ENCODE measurements around the gene FAM187B. TPM values are rescaled to one million over a fixed set of nuclear protein-coding genes. Genes with fewer than 3 reads are reported as not detected.
A peak's percentile ranks its signal among the peaks of the same experiment; 100 is the strongest.

FAM187B gene
- total RNA-seq, 1 experiment from 2014 or later: not detected

- Histone ChIP-seq H2BK12ac (ENCODE audit: insufficient read length, low read depth, low read length) (no peak overlapping the region), H3K4me1 (ENCODE audit: insufficient read depth, low read length) (no peaks in the 10 kb centered on the region), H3K27me3 (ENCODE audit: insufficient read depth, low read length) (no peaks in the 10 kb centered on the region), H3K27ac (ENCODE audit: insufficient read length, low read depth, low read length) (no peak overlapping the region), H3T11ph (ENCODE audit: low read length) (no peak overlapping the region), H3K79me2 (ENCODE audit: insufficient read depth, low read length) (no peaks in the 10 kb centered on the region), H4K5ac (ENCODE audit: insufficient read length, low read depth, low read length) (no peak overlapping the region), H2BK15ac (ENCODE audit: low read depth, low read length) (no peak overlapping the region), H3K9ac (ENCODE audit: extremely low read depth, insufficient read length, low read length) (no peak overlapping the region), H3K23me2 (ENCODE audit: insufficient read length, low read depth, low read length, poor library complexity, severe bottlenecking) (peaks cover 5% of the 10 kb centered on the region), H4K8ac (replicated peaks; ENCODE audit: insufficient read length, low read depth, low read length) (no peak overlapping the region), H3K18ac (ENCODE audit: insufficient read length, low read depth, low read length) (no peak overlapping the region), H2AFZ (ENCODE audit: low read length) (no peak overlapping the region), H3K56ac (ENCODE audit: insufficient read length, low read depth, low read length) (no peak overlapping the region), H2AK5ac (ENCODE audit: insufficient read length, low read length) (no peak overlapping the region), H3K4ac (ENCODE audit: low read depth, low read length) (no peak overlapping the region), H2BK20ac (ENCODE audit: low read depth, low read length, poor library complexity, severe bottlenecking) (no peak overlapping the region), H3K9me3 (ENCODE audit: control insufficient read depth, low read depth, low read length) (no peaks in the 10 kb centered on the region), H4K91ac (ENCODE audit: insufficient read length, low read depth, low read length) (no peak overlapping the region), H2BK5ac (ENCODE audit: insufficient read length, low read length) (no peak overlapping the region), H3K14ac (ENCODE audit: insufficient read depth, low read length) (no peak overlapping the region), H4K20me1 (ENCODE audit: control insufficient read depth, insufficient read depth, insufficient read length) (no peaks in the 10 kb centered on the region), H3K4me2 (ENCODE audit: insufficient read depth, insufficient read length, low read length) (peak overlapping the region; percentile 5), H3K23ac (ENCODE audit: insufficient read length, low read depth, low read length) (no peak overlapping the region), H2BK120ac (ENCODE audit: low read depth, low read length, poor library complexity, severe bottlenecking) (no peak overlapping the region), H3K79me1 (ENCODE audit: insufficient read depth, low read depth, low read length, poor library complexity, severe bottlenecking) (no peaks in the 10 kb centered on the region)
- TF ChIP-seq CTCF (conservative IDR thresholded peaks at IDR 0.05): no peak
- H3K27ac Mint-ChIP-seq: no peak overlapping the region
- no peak for DNase-seq
- H3K9me3 Mint-ChIP-seq: no peaks in the 10 kb centered on the region
- peaks cover 29 to 64% (median 63%) of the 10 kb centered on the region in 3 experiments for H3K36me3 Mint-ChIP-seq (ENCODE audit: insufficient read depth in 1 of 3, low read depth in 3 of 3)
- peaks cover 10 to 13% of the 10 kb centered on the region in 2 experiments for H3K4me1 Mint-ChIP-seq
- peak overlapping the region; percentile 60 to 79 for H3K4me3 Mint-ChIP-seq
- no CpG with 5 or more reads among the region's 16 CpGs for WGBS (ENCODE audit: extremely low coverage, insufficient read length, low lambda C conversion rate)
- H3K27me3 Mint-ChIP-seq (ENCODE audit: low read depth): no peaks in the 10 kb centered on the region
Observed at GRCh38 chr19:35270381-35270811, 41.9 kb upstream of the FAM187B start.

All from H9 (cell line).